Naive B cell (primary cell): Measurements from ENCODE around the gene SRCAP. TPM values are rescaled to one million over a fixed set of nuclear protein-coding genes. Genes with fewer than 3 reads are reported as not detected.

ENCODE experiments used
- ATAC-seq, 2 donors: fragments of 150-1000 bp; cut with Tn5 transposase; 2 replicates each; pipeline ENCODE4 v1.10.0; 2021; ENCODE audit warnings: low read depth in 2 of 2, mild to moderate bottlenecking in 2 of 2, moderate library complexity in 2 of 2
- DNase-seq: peaks from one replicate; pipeline ENCODE4 v3.0.0; 2022
- H3K27ac Mint-ChIP-seq, 6 donors: one replicate each; pipeline ENCODE4 v1.8.0; 2020 to 2022; ENCODE audit warnings: mild to moderate bottlenecking in 6 of 6, mixed read lengths in 6 of 6, moderate library complexity in 5 of 6, inconsistent platforms in 2 of 6
- H3K27me3 Mint-ChIP-seq, 3 donors: one replicate each; pipeline ENCODE4 v1.8.0; 2021 to 2022; ENCODE audit warnings: mixed read lengths in 3 of 3, mild to moderate bottlenecking in 1 of 3
- H3K36me3 Mint-ChIP-seq, 2 donors: one replicate each; pipeline ENCODE4 v1.8.0; 2020 to 2022; ENCODE audit warnings: mixed read lengths in 2 of 2, inconsistent platforms in 1 of 2, mild to moderate bottlenecking in 1 of 2
- H3K4me1 Mint-ChIP-seq, 3 donors: one replicate each; pipeline ENCODE4 v1.8.0; 2020 to 2022; ENCODE audit warnings: mixed read lengths in 3 of 3, inconsistent platforms in 1 of 3, mild to moderate bottlenecking in 1 of 3, moderate library complexity in 1 of 3
- H3K4me3 Mint-ChIP-seq, 8 donors: one replicate each; pipeline ENCODE4 v1.8.0; 2020 to 2022; ENCODE audit warnings: mild to moderate bottlenecking in 8 of 8, mixed read lengths in 8 of 8, moderate library complexity in 8 of 8, inconsistent platforms in 2 of 8
- H3K9me3 Mint-ChIP-seq, 7 donors: one replicate each; pipeline ENCODE4 v1.8.0; 2020 to 2022; ENCODE audit warnings: mixed read lengths in 7 of 7, mild to moderate bottlenecking in 5 of 7, inconsistent platforms in 2 of 7, moderate library complexity in 1 of 7
- polyA plus RNA-seq, 6 donors: library from polyadenylated mRNA; unstranded; fragments of 300-500 nt; fragmentation: Illumina TruSeq; gene quantifications; one replicate each; pipeline ENCODE4 v1.2.3, GENCODE V29; 2021; ENCODE audit warnings: low read depth in 6 of 6

The SRCAP gene
- polyA plus RNA-seq, 6 donors from 2014 or later: 11.9 to 41.5 (median 14.8) TPM; not detected in 1

- Mint-ChIP-seq H3K27me3 (peaks cover 0 to 3% (median under 1%) of the 10 kb centered on the region in 3 donors), H3K4me1 (peaks cover 18 to 30% (median 22%) of the 10 kb centered on the region in 3 donors), H3K9me3 (no peaks in the 10 kb centered on the region), H3K27ac (no peak overlapping the region), H3K36me3 (no peaks in the 10 kb centered on the region), H3K4me3 (no peak overlapping the region)
- no peak for ATAC-seq
- DNase-seq: no peak
Measured at GRCh38 chr16:30784215-30784614, 85.2 kb downstream of the SRCAP start.

- no peak for DNase-seq
- peak overlapping the region in 3 of 6 donors; percentile 36 to 84 (median 49) for H3K27ac Mint-ChIP-seq
- no peaks in the 10 kb centered on the region for H3K9me3 Mint-ChIP-seq
- H3K27me3 Mint-ChIP-seq: peaks cover 0 to 3% (median 0%) of the 10 kb centered on the region in 3 donors
- peak overlapping the region in 7 of 8 donors; percentile 61 to 88 (median 80) for H3K4me3 Mint-ChIP-seq
- no peaks in the 10 kb centered on the region for H3K36me3 Mint-ChIP-seq
- H3K4me1 Mint-ChIP-seq: peaks cover 18 to 30% (median 22%) of the 10 kb centered on the region in 3 donors
- ATAC-seq: no peak
Measured at GRCh38 chr16:30785126-30786106, 86.4 kb downstream of the SRCAP start.

GRCh38 chr16:30786115-30786935 is 87.4 kb downstream of the SRCAP start:
- H3K27ac Mint-ChIP-seq: peak overlapping the region in 2 of 6 donors; percentile 57 to 84
- peaks cover 0 to 3% (median 0%) of the 10 kb centered on the region in 3 donors for H3K27me3 Mint-ChIP-seq
- H3K4me1 Mint-ChIP-seq: peaks cover 18 to 30% (median 22%) of the 10 kb centered on the region in 3 donors
- peak overlapping the region; percentile 64 to 88 (median 80) for H3K4me3 Mint-ChIP-seq
- DNase-seq (no peak), ATAC-seq (peak; percentile 53 to 56)
- no peaks in the 10 kb centered on the region for H3K9me3 Mint-ChIP-seq
- H3K36me3 Mint-ChIP-seq: no peaks in the 10 kb centered on the region

GRCh38 chr16:30786936-30787612 is 88.1 kb downstream of the SRCAP start, which contains the start of gene ZNF629:
TSS of gene ZNF629 (minus strand) at chr16:30787205. CDS start at chr16:30784482, 2,723 bp downstream.
- no peaks in the 10 kb centered on the region for H3K36me3 Mint-ChIP-seq
- H3K27ac Mint-ChIP-seq: peak within 1 kb of the TSS in 4 of 6 donors; percentile 18 to 84 (median 69)
- ATAC-seq (peak; percentile 47 to 61), DNase-seq (peak; percentile 20)
- H3K9me3 Mint-ChIP-seq: no peaks in the 10 kb centered on the region
- peaks cover 18 to 30% (median 22%) of the 10 kb centered on the region in 3 donors for H3K4me1 Mint-ChIP-seq
- H3K27me3 Mint-ChIP-seq: peaks cover 0 to 3% (median 0%) of the 10 kb centered on the region in 3 donors
- H3K4me3 Mint-ChIP-seq: peak within 1 kb of the TSS; percentile 75 to 94 (median 92)

- Mint-ChIP-seq H3K27ac (peak overlapping the region in 3 of 6 donors; percentile 57 to 81 (median 70)), H3K4me3 (peak overlapping the region; percentile 75 to 94 (median 92)), H3K27me3 (peaks cover 0 to 3% (median 0%) of the 10 kb centered on the region in 3 donors), H3K4me1 (peaks cover 18 to 30% (median 22%) of the 10 kb centered on the region in 3 donors), H3K9me3 (no peaks in the 10 kb centered on the region), H3K36me3 (no peaks in the 10 kb centered on the region)
- DNase-seq: no peak
- no peak for ATAC-seq
Measured at GRCh38 chr16:30787613-30788378, 88.8 kb downstream of the SRCAP start.

Other genes starting within 250 kb of the SRCAP start
- gene ITGAL, start 226.4 kb upstream of the SRCAP start, polyA plus RNA-seq: 10 to 100 TPM; 21.3 to 36.8 (median 25.6) TPM
- 10 to 100 TPM in 1 of 6 donors, 1 to 10 TPM in 4, under 1 TPM in 1; 0.40 to 10.1 (median 6.3) TPM for gene ZNF768, start 172.6 kb upstream of the SRCAP start, polyA plus RNA-seq
- gene ZNF747, start 164.3 kb upstream of the SRCAP start, polyA plus RNA-seq: 10 to 100 TPM; 12.0 to 18.3 (median 15.1) TPM
- gene ZNF764, start 140.8 kb upstream of the SRCAP start, polyA plus RNA-seq: 1 to 10 TPM in 5 of 6 donors, not detected in 1; 2.3 to 6.8 (median 4.7) TPM
- 10 to 100 TPM; 28.0 to 41.5 (median 36.1) TPM for gene ZNF688, start 127.5 kb upstream of the SRCAP start, polyA plus RNA-seq
- gene ZNF785, start 113.5 kb upstream of the SRCAP start, polyA plus RNA-seq: 1 to 10 TPM; 1.4 to 4.4 (median 2.9) TPM
- 10 to 100 TPM in 4 of 6 donors, 1 to 10 TPM in 2; 6.1 to 12.8 (median 10.5) TPM for gene ZNF689, start 88.8 kb upstream of the SRCAP start, polyA plus RNA-seq
- 10 to 100 TPM; 11.6 to 40.9 (median 17.8) TPM for gene PRR14, start 48.2 kb upstream of the SRCAP start, polyA plus RNA-seq
- 1 to 10 TPM in 5 of 6 donors, under 1 TPM in 1; 0.88 to 9.0 (median 4.2) TPM for gene FBRS, start 40.7 kb upstream of the SRCAP start, polyA plus RNA-seq
- 10 to 100 TPM; 24.7 to 43.9 (median 29.8) TPM for gene PHKG2, start 49.3 kb downstream of the SRCAP start, polyA plus RNA-seq
- gene CFAP119, start 62.9 kb downstream of the SRCAP start, polyA plus RNA-seq: under 1 TPM; 0.16 to 0.88 (median 0.62) TPM
- gene RNF40, start 63.2 kb downstream of the SRCAP start, polyA plus RNA-seq: 10 to 100 TPM; 15.0 to 51.6 (median 28.8) TPM
- gene ZNF629, start 88.0 kb downstream of the SRCAP start, polyA plus RNA-seq: 1 to 10 TPM in 1 of 6 donors, under 1 TPM in 4, not detected in 1; 0.23 to 1.4 (median 0.45) TPM
- gene BCL7C, start 194.9 kb downstream of the SRCAP start, polyA plus RNA-seq: 10 to 100 TPM; 29.4 to 40.3 (median 33.1) TPM
- gene CTF1, start 197.4 kb downstream of the SRCAP start, polyA plus RNA-seq: under 1 TPM in 3 of 6 donors, not detected in 3; 0.40 to 0.67 (median 0.47) TPM
- under 1 TPM in 4 of 6 donors, not detected in 2; 0.21 to 0.48 (median 0.27) TPM for gene FBXL19, start 224.4 kb downstream of the SRCAP start, polyA plus RNA-seq
- gene ORAI3, start 249.9 kb downstream of the SRCAP start, polyA plus RNA-seq: 10 to 100 TPM; 65.8 to 83.4 (median 78.3) TPM